A549 (cell line): Measurements from ENCODE around the gene MRPS6. TPM values are rescaled to one million over a fixed set of nuclear protein-coding genes. Genes with fewer than 3 reads are reported as not detected.

Source experiments
- ATAC-seq, 2 experiments: fragments of 200-7000 bp in 1 of 2; fragments of >200 bp in 1 of 2; cut with Nextera tagmentation in 1 of 2; cut with Tn5 transposase in 1 of 2; 3 replicates each; pipeline versions ENCODE4 v1.8.0 to v1.9.1; 2018 to 2020; ENCODE audit warnings: mild to moderate bottlenecking in 1 of 2, moderate library complexity in 1 of 2
- CTCF ChIA-PET: fragments of 300-600 bp; sonication (Branson Sonifier 250); formaldehyde crosslinking; extraction: SDS; loops from one replicate; lab custom pipeline; 2021; ENCODE audit warnings: antibody characterized with exemption, inconsistent platforms; lab: Yijun Ruan, JAX
- POLR2A ChIA-PET: fragments of 350-600 bp; formaldehyde crosslinking; extraction: SDS; loops from one replicate; lab custom pipeline; 2021; ENCODE audit warnings: antibody characterized with exemption, inconsistent platforms; lab: Yijun Ruan, JAX
- DNase-seq, 2 experiments: peaks; one replicate each; pipeline versions ENCODE4 v3.0.0 to v3.0.0-alpha.2; 2011 to 2016; ENCODE audit warnings: low read depth in 1 of 2, low spot score in 1 of 2
- FAIRE-seq: peaks from 2 replicates; lab custom pipeline; 2011; peaks lifted over from hg19 to GRCh38; lab: Jason Lieb, UNC
- H3K27ac ChIP-seq, 2 experiments: fragments of >200 bp; sonication (Bioruptor Twin); formaldehyde crosslinking; 3 replicates each; pipeline ENCODE4 v1.5.1; 2016 to 2017
- H3K4me1 ChIP-seq: fragments of >200 bp; sonication (Bioruptor Twin); formaldehyde crosslinking; 3 replicates; pipeline ENCODE4 v1.6.1; 2016
- H3K4me2 ChIP-seq: fragments of >200 bp; sonication (Bioruptor Twin); formaldehyde crosslinking; 3 replicates; pipeline ENCODE4 v1.6.1; 2016
- H3K4me3 ChIP-seq: fragments of >200 bp; sonication (Bioruptor Twin); formaldehyde crosslinking; 3 replicates; pipeline ENCODE4 v1.5.1; 2016
- H3K9me3 ChIP-seq: fragments of >200 bp; sonication (Bioruptor Twin); formaldehyde crosslinking; 3 replicates; pipeline ENCODE4 v1.6.1; 2016
- BHLHE40 ChIP-seq: IDR thresholded peaks from 2 replicates; pipeline ENCODE4 v1.6.1; 2012; ENCODE audit warnings: low read depth, low read length, inconsistent platforms
- EHF ChIP-seq: fragments of 250-450 bp; sonication (Bioruptor Pico); IDR thresholded peaks from 2 replicates; pipeline ENCODE4 v1.5.0; 2020; ENCODE audit warnings: mild to moderate bottlenecking
- ESRRA ChIP-seq: fragments of 150-350 bp; IDR thresholded peaks from 2 replicates; pipeline ENCODE4 v1.6.1; 2014; ENCODE audit warnings: mild to moderate bottlenecking, low read length, borderline replicate concordance
- HDAC2 ChIP-seq: fragments of 200-600 bp; sonication (generic); IDR thresholded peaks from 2 replicates; pipeline ENCODE4 v1.6.1; 2016
- HOXA7 ChIP-seq: fragments of 250-450 bp; sonication (Bioruptor Pico); IDR thresholded peaks from 2 replicates; pipeline ENCODE4 v1.5.0; 2020; ENCODE audit warnings: mild to moderate bottlenecking, moderate library complexity
- JUN ChIP-seq, 2 experiments: fragments of >200 bp; sonication (Bioruptor Twin); formaldehyde crosslinking; IDR thresholded peaks; 2 replicates in 1 of 2; 3 replicates in 1 of 2; pipeline ENCODE4 v1.6.1; 2016 to 2017
- KDM5A ChIP-seq: fragments of 200-600 bp; sonication (generic); IDR thresholded peaks from 2 replicates; pipeline ENCODE4 v1.6.1; 2016; ENCODE audit warnings: antibody characterized with exemption, mild to moderate bottlenecking
- POLR2A ChIP-seq: IDR thresholded peaks from 2 replicates; pipeline ENCODE4 v1.6.1; 2012; ENCODE audit warnings: mild to moderate bottlenecking, low read length
- RCOR1 ChIP-seq: fragments of 150-350 bp; IDR thresholded peaks from 2 replicates; pipeline ENCODE4 v1.6.1; 2014; ENCODE audit warnings: antibody characterized with exemption, low read length, low read depth
- RFX5 ChIP-seq: fragments of 450-650 bp; IDR thresholded peaks from 2 replicates; pipeline ENCODE4 v1.7.1; 2014; ENCODE audit warnings: antibody characterized with exemption, mild to moderate bottlenecking, moderate library complexity
- ZFP36 ChIP-seq: fragments of 450-650 bp; IDR thresholded peaks from 2 replicates; pipeline ENCODE4 v1.6.1; 2014; ENCODE audit warnings: borderline replicate concordance; ENCODE audit not compliant: partially characterized antibody
- ZNF302 ChIP-seq: fragments of 250-450 bp; sonication (Bioruptor Pico); IDR thresholded peaks from 2 replicates; pipeline ENCODE4 v1.9.0; 2021; ENCODE audit warnings: inconsistent platforms, mild to moderate bottlenecking, moderate library complexity
- WGBS: methylation state at CpG from one replicate; pipeline ENCODE4 v1.1.6; 2017; ENCODE audit errors: missing lambda C conversion rate; 5-methylcytosine and 5-hydroxymethylcytosine counted together
- polyA plus RNA-seq, 4 experiments: library from polyadenylated mRNA; depleted of rRNA in 3 of 4; stranded (reverse); fragments of >200 nt; fragmentation: RNase III in 1 of 4; extraction: RNeasy Plus Mini Kit Qiagen cat#74134 plus additional on column Dnase treatment in 1 of 4; gene quantifications; 2 replicates in 3 of 4; 3 replicates in 1 of 4; pipeline ENCODE4 v1.2.3, GENCODE V29; 2011 to 2017
- TF ChIP-seq, protein P1 (sequence below): fragments of >200 bp; sonication (Bioruptor Twin); formaldehyde crosslinking; IDR thresholded peaks from 3 replicates; pipeline ENCODE4 v1.6.1; 2016
- TF ChIP-seq, protein P2 (sequence below): IDR thresholded peaks from 2 replicates; pipeline ENCODE4 v1.6.1; 2012; ENCODE audit warnings: low read depth, borderline replicate concordance
- TF ChIP-seq, protein P3 (sequence below): fragments of 250-450 bp; sonication (Bioruptor Pico); IDR thresholded peaks from 2 replicates; pipeline ENCODE4 v1.5.0; 2021; ENCODE audit warnings: mild to moderate bottlenecking, moderate library complexity, borderline replicate concordance
- TF ChIP-seq, protein P4 (sequence below): IDR thresholded peaks from 2 replicates; pipeline ENCODE4 v1.6.1; 2012
- TF ChIP-seq, protein P5 (sequence below): fragments of >200 bp; sonication (Bioruptor Twin); formaldehyde crosslinking; IDR thresholded peaks from 2 replicates; pipeline ENCODE4 v1.6.1; 2016

Gene MRPS6
- polyA plus RNA-seq, 2 of the 4 experiments (the other 2 are of a cell fraction), result 26.9 to 57.4 TPM

DNA sequence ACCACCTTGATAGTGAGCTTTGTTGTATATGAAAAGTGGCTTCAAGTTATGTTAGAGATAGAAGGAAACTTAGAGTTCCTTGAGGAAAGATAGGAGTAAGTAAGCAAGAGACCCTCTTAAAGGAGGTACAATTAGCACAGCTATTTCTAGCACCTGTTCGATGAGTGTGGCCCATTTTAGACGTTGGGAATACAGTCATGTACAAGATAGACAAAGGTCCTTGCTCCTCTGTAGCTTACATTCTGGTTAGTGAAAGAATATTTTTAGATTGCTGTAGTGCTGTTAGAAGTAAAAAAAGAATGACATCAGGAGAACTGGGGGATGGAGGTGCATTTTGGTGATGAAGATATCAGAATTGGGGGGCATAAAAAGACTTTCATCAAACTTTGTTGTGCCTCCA lies 47.5 kb downstream of the MRPS6 start:
- FAIRE-seq, result no peak
- 92% methylated on average over 2 of the region's 2 CpGs for WGBS

DNA sequence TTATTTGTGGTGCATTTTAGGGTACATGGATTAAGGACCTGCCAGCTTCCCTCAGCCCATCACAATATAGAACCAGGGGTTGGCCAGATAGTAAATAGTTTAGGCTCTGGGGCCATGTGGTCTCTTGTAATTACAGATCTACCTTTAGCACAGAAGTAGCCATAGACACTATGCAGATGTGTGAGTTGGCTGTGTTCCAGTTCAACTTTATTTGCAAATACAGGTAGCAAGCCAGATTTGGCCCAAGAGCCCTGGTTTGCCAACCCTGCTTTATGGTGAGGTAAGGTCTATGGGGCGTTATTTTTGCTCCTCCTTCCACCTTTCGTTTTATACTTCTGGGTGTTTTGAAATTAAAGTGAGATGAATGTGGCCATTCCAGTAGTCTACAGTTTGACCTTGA lies 48.7 kb downstream of the MRPS6 start:
- no peaks in the 10 kb centered on the region for H3K4me1 ChIP-seq
- no peak overlapping the region for H3K4me3 ChIP-seq
- FAIRE-seq (no peak), DNase-seq (no peak)
- CTCF ChIA-PET, result interaction anchor here (1.0 kb wide), 1 partner anchor 11 kb away, joined by 3 read pairs; no protein-coding TSS in a partner anchor
- no peak overlapping the region for H3K27ac ChIP-seq
- H3K9me3 ChIP-seq, result no peaks in the 10 kb centered on the region
- no peak overlapping the region for H3K4me2 ChIP-seq
- POLR2A ChIA-PET, result no interaction called here
- TF ChIP-seq KDM5A (no peak), HOXA7 (CRISPR knock-in tag) (no peak)
- TF ChIP-seq, protein P1, sequence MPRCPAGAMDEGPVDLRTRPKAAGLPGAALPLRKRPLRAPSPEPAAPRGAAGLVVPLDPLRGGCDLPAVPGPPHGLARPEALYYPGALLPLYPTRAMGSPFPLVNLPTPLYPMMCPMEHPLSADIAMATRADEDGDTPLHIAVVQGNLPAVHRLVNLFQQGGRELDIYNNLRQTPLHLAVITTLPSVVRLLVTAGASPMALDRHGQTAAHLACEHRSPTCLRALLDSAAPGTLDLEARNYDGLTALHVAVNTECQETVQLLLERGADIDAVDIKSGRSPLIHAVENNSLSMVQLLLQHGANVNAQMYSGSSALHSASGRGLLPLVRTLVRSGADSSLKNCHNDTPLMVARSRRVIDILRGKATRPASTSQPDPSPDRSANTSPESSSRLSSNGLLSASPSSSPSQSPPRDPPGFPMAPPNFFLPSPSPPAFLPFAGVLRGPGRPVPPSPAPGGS, result no peak
- TF ChIP-seq, all 56 proteins: peak for 0
- no peak for ATAC-seq
- 78% methylated on average over 2 of the region's 2 CpGs for WGBS

More for the DNA sequence above, 47.5 kb downstream of the MRPS6 start:
- H3K9me3 ChIP-seq, result no peaks in the 10 kb centered on the region
- DNase-seq (no peak), ATAC-seq (no peak)
- no peak for TF ChIP-seq ZFP36
- TF ChIP-seq, protein P2, sequence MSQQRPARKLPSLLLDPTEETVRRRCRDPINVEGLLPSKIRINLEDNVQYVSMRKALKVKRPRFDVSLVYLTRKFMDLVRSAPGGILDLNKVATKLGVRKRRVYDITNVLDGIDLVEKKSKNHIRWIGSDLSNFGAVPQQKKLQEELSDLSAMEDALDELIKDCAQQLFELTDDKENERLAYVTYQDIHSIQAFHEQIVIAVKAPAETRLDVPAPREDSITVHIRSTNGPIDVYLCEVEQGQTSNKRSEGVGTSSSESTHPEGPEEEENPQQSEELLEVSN, result no peak
- CTCF ChIA-PET, result no interaction called here
- no peak overlapping the region for H3K4me3 ChIP-seq
- no peak overlapping the region for H3K27ac ChIP-seq
- H3K4me1 ChIP-seq, result no peaks in the 10 kb centered on the region
- no peak overlapping the region for H3K4me2 ChIP-seq
- POLR2A ChIA-PET, result no interaction called here

DNA sequence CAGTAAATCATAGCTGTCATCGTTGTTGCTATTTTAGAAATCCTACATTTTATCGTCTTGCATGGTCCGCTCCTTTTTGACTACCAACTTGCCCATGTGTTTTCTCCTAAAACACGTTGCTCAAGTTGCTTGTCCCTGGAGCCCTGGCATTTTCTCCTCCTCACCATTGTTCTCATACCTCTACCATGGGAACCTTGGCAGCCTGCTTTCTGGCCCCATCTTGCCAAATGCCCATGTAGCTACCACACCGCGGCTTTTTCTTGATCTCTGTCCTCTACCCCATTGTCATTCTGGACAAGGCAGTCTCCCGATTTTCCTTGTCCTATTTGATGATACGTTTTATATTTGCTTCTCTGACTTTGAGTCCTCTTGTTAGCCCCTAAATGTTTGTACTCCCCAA lies 50.2 kb downstream of the MRPS6 start:
- POLR2A ChIA-PET, result no interaction called here
- WGBS, result 92% methylated on average over 8 of the region's 8 CpGs
- FAIRE-seq, result no peak

DNA sequence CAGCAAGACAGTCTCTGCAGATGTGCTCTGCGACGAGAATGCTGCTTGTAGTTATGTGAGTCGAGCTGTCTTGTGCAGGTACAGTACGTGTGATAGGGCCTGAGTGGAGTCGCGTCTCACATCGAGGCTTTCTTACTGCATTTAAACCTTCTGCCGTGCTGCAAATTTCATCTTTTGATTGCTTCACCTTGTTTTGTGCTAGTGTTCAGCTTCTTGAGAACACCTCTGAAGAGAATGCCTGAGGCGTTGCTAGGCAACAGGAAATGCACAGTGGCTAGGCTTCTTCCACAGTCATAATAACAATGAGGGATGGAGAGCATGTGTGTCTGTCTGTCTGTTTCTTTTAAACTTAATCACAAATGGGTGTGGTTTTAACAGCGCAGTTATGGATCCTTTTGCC lies 52.9 kb downstream of the MRPS6 start:
- Histone ChIP-seq H3K4me2 (no peak overlapping the region), H3K4me3 (no peak overlapping the region), H3K9me3 (no peaks in the 10 kb centered on the region), H3K4me1 (peaks cover 19% of the 10 kb centered on the region), H3K27ac (no peak overlapping the region)
- POLR2A ChIA-PET, result no interaction called here
- CTCF ChIA-PET, result interaction anchor here (0.6 to 1.4 kb wide), 2 partner anchors 202 to 214 kb away, joined by 3 read pairs; no protein-coding TSS in a partner anchor
- DNase-seq (no peak), ATAC-seq (no peak), FAIRE-seq (no peak)
- WGBS, result 94% methylated on average over 10 of the region's 10 CpGs
- TF ChIP-seq HOXA7 (CRISPR knock-in tag) (no peak), EHF (no peak), HDAC2 (no peak), RCOR1 (no peak), RFX5 (no peak), ESRRA (no peak), BHLHE40 (no peak), POLR2A (no peak)
- TF ChIP-seq, protein P3, sequence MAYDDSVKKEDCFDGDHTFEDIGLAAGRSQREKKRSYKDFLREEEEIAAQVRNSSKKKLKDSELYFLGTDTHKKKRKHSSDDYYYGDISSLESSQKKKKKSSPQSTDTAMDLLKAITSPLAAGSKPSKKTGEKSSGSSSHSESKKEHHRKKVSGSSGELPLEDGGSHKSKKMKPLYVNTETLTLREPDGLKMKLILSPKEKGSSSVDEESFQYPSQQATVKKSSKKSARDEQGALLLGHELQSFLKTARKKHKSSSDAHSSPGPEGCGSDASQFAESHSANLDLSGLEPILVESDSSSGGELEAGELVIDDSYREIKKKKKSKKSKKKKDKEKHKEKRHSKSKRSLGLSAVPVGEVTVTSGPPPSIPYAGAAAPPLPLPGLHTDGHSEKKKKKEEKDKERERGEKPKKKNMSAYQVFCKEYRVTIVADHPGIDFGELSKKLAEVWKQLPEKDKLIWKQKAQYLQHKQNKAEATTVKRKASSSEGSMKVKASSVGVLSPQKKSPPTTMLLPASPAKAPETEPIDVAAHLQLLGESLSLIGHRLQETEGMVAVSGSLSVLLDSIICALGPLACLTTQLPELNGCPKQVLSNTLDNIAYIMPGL, result no peak
- TF ChIP-seq, protein P4, sequence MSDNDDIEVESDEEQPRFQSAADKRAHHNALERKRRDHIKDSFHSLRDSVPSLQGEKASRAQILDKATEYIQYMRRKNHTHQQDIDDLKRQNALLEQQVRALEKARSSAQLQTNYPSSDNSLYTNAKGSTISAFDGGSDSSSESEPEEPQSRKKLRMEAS, result no peak
- TF ChIP-seq, protein P5, sequence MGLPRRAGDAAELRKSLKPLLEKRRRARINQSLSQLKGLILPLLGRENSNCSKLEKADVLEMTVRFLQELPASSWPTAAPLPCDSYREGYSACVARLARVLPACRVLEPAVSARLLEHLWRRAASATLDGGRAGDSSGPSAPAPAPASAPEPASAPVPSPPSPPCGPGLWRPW, result no peak

More for the DNA sequence above, 50.2 kb downstream of the MRPS6 start:
- H3K27ac ChIP-seq, result no peak overlapping the region
- TF ChIP-seq ZNF302 (CRISPR knock-in tag) (no peak), JUN (IDR thresholded peaks at IDR 0.05) (no peak)
- no peak overlapping the region for H3K4me2 ChIP-seq
- ATAC-seq, result no peak
- H3K4me3 ChIP-seq, result no peak overlapping the region
- CTCF ChIA-PET, result no interaction called here
- no peaks in the 10 kb centered on the region for H3K9me3 ChIP-seq
- no peak for DNase-seq
- no peaks in the 10 kb centered on the region for H3K4me1 ChIP-seq
